ENCODE results near the gene EP400. TPM values are rescaled to one million over a fixed set of nuclear protein-coding genes. Genes with fewer than 3 reads are reported as not detected.
"Not testable (repeated sequence)": the region's sequence is repeated elsewhere in the genome, so short reads cannot be mapped to it uniquely, and the experiment has no call there.

EP400 gene
- total RNA-seq, 1 experiment from 2014 or later, result 80.1 TPM

DNA sequence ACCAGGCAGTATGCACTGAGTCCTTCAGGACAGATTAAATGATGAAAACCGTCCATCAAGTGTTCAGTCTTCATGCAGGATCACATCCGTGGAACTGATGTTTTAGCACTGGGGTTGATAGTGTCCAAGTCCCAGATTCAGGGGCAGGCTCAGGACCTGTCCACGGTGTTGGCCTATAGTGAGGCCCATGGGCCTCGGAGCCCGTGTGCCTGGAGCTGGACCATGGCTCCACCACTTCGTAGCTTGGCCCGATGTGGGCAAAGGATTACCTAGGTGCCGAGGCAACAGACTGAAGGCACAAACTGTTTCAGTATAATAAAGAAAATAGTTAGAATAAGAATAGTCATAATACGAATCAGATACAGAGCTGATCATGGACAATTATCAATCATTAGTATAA lies 152.6 kb downstream of the EP400 start:
- BruUV-seq (replicated peaks), result no TSS peak
- H3K36me3 ChIP-seq (ENCODE audit: insufficient read depth, low read length, poor library complexity, severe bottlenecking), result no peaks in the 10 kb centered on the region
- H3K9me3 ChIP-seq (ENCODE audit: low read depth, low read length, poor library complexity, severe bottlenecking), result no peaks in the 10 kb centered on the region
- H3K4me3 ChIP-seq (ENCODE audit: low read depth, low read length, poor library complexity, severe bottlenecking), result no peak overlapping the region
- intact Hi-C loops (cut with micrococcal nuclease; ENCODE audit: unreplicated experiment), result no loop called here
- TF ChIP-seq EZH2 (IDR thresholded peaks at IDR 0.05; ENCODE audit: borderline replicate concordance, low read depth, low read length, poor library complexity, severe bottlenecking), result no peak
- TF ChIP-seq, protein P1, sequence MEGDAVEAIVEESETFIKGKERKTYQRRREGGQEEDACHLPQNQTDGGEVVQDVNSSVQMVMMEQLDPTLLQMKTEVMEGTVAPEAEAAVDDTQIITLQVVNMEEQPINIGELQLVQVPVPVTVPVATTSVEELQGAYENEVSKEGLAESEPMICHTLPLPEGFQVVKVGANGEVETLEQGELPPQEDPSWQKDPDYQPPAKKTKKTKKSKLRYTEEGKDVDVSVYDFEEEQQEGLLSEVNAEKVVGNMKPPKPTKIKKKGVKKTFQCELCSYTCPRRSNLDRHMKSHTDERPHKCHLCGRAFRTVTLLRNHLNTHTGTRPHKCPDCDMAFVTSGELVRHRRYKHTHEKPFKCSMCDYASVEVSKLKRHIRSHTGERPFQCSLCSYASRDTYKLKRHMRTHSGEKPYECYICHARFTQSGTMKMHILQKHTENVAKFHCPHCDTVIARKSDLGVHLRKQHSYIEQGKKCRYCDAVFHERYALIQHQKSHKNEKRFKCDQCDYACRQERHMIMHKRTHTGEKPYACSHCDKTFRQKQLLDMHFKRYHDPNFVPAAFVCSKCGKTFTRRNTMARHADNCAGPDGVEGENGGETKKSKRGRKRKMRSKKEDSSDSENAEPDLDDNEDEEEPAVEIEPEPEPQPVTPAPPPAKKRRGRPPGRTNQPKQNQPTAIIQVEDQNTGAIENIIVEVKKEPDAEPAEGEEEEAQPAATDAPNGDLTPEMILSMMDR (conservative IDR thresholded peaks at IDR 0.05; ENCODE audit: low read depth, low read length), result no peak
- H3K27ac ChIP-seq (ENCODE audit: low read depth, low read length, poor library complexity, severe bottlenecking), result no peak overlapping the region
- DNase-seq (ENCODE audit: low spot score), result no peak
- H3K27me3 ChIP-seq (replicated peaks; ENCODE audit: insufficient read depth, low read depth, low read length, poor library complexity), result no peaks in the 10 kb centered on the region
- CTCF ChIA-PET, result no interaction called here
- POLR2A ChIA-PET (ENCODE audit: low non-redundant PET), result no interaction called here
- H3K4me1 ChIP-seq (ENCODE audit: insufficient read depth, low read length, poor library complexity, severe bottlenecking), result no peaks in the 10 kb centered on the region

DNA sequence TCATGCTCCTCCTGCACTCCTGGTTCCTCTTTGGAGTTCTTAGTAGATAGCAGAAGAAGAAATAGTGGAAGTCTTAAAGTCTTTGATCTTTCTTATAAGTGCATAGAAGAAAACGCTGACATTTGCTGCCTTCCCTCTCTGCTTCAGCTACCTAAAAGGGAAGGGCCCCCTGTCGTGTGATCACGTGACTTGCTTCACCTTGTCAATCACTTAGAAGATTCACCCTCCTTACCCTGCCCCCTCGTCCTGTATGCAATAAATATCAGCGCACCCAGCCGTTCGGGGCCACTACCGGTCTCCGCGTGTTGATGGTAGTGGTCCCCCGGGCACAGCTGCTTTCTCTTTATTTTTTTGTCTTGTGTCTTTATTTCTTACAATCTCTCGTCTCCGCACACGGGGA lies 153.3 kb downstream of the EP400 start:
- CTCF ChIA-PET; H3K27me3 ChIP-seq (replicated peaks; ENCODE audit: insufficient read depth, low read depth, low read length, poor library complexity); H3K27ac ChIP-seq (ENCODE audit: low read depth, low read length, poor library complexity, severe bottlenecking); DNase-seq (ENCODE audit: low spot score); H3K4me1 ChIP-seq (ENCODE audit: insufficient read depth, low read length, poor library complexity, severe bottlenecking); BruUV-seq (replicated peaks); H3K4me3 ChIP-seq (ENCODE audit: low read depth, low read length, poor library complexity, severe bottlenecking); intact Hi-C loops (cut with micrococcal nuclease; ENCODE audit: unreplicated experiment); H3K9me3 ChIP-seq (ENCODE audit: low read depth, low read length, poor library complexity, severe bottlenecking); POLR2A ChIA-PET (ENCODE audit: low non-redundant PET); H3K36me3 ChIP-seq (ENCODE audit: insufficient read depth, low read length, poor library complexity, severe bottlenecking): not testable (repeated sequence)

GRCh38 chr12:132103542-132104308 lies 154.0 kb downstream of the EP400 start:
- no peak for DNase-seq (ENCODE audit: low spot score)
- no peaks in the 10 kb centered on the region for H3K4me1 ChIP-seq (ENCODE audit: insufficient read depth, low read length, poor library complexity, severe bottlenecking)
- no peaks in the 10 kb centered on the region for H3K27me3 ChIP-seq (replicated peaks; ENCODE audit: insufficient read depth, low read depth, low read length, poor library complexity)
- ChIA-PET CTCF (no interaction called here), POLR2A (ENCODE audit: low non-redundant PET) (no interaction called here)
- H3K4me3 ChIP-seq (ENCODE audit: low read depth, low read length, poor library complexity, severe bottlenecking), result no peak overlapping the region
- intact Hi-C loops (cut with micrococcal nuclease; ENCODE audit: unreplicated experiment), result no loop called here
- H3K36me3 ChIP-seq (ENCODE audit: insufficient read depth, low read length, poor library complexity, severe bottlenecking), result no peaks in the 10 kb centered on the region
- no peak for TF ChIP-seq EZH2 (IDR thresholded peaks at IDR 0.05; ENCODE audit: borderline replicate concordance, low read depth, low read length, poor library complexity, severe bottlenecking)
- TF ChIP-seq, protein P1 (conservative IDR thresholded peaks at IDR 0.05; ENCODE audit: low read depth, low read length), result no peak
- H3K27ac ChIP-seq (ENCODE audit: low read depth, low read length, poor library complexity, severe bottlenecking), result no peak overlapping the region
- BruUV-seq (replicated peaks), result no TSS peak
- no peaks in the 10 kb centered on the region for H3K9me3 ChIP-seq (ENCODE audit: low read depth, low read length, poor library complexity, severe bottlenecking)

DNA sequence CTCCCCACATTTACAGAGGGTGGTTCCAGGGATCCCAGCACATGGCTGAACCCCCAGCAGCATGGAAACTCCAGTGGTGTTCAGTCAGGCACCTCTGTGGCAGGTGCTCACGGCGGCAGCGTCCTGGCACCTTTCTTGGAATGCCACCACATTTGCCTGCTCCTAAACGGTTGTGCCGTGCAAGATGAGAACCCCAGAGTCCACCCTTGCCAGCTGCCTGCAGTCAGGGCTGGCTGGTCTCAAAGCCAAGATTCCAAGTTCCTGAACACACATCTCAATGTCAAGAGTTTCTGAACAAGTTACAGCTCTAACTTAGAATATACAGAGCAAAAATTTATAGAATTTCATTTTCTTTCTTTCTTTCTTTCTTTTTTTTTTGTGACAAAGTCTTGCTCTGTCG lies 155.7 kb downstream of the EP400 start:
- CTCF ChIA-PET, result no interaction called here

More for the DNA sequence above, 155.7 kb downstream of the EP400 start:
- no peak overlapping the region for H3K4me3 ChIP-seq (ENCODE audit: low read depth, low read length, poor library complexity, severe bottlenecking)
- TF ChIP-seq, protein P1 (conservative IDR thresholded peaks at IDR 0.05; ENCODE audit: low read depth, low read length), result no peak
- no peak for TF ChIP-seq EZH2 (IDR thresholded peaks at IDR 0.05; ENCODE audit: borderline replicate concordance, low read depth, low read length, poor library complexity, severe bottlenecking)
- no peaks in the 10 kb centered on the region for H3K4me1 ChIP-seq (ENCODE audit: insufficient read depth, low read length, poor library complexity, severe bottlenecking)
- H3K27me3 ChIP-seq (replicated peaks; ENCODE audit: insufficient read depth, low read depth, low read length, poor library complexity), result no peaks in the 10 kb centered on the region
- intact Hi-C loops (cut with micrococcal nuclease; ENCODE audit: unreplicated experiment), result no loop called here
- POLR2A ChIA-PET (ENCODE audit: low non-redundant PET), result no interaction called here
- no peak for DNase-seq (ENCODE audit: low spot score)
- no TSS peak for BruUV-seq (replicated peaks)
- H3K27ac ChIP-seq (ENCODE audit: low read depth, low read length, poor library complexity, severe bottlenecking), result no peak overlapping the region
- H3K36me3 ChIP-seq (ENCODE audit: insufficient read depth, low read length, poor library complexity, severe bottlenecking), result peaks cover 4% of the 10 kb centered on the region
- no peaks in the 10 kb centered on the region for H3K9me3 ChIP-seq (ENCODE audit: low read depth, low read length, poor library complexity, severe bottlenecking)
